Measurements from ENCODE around the gene DPAGT1.

DPAGT1 gene

DNA sequence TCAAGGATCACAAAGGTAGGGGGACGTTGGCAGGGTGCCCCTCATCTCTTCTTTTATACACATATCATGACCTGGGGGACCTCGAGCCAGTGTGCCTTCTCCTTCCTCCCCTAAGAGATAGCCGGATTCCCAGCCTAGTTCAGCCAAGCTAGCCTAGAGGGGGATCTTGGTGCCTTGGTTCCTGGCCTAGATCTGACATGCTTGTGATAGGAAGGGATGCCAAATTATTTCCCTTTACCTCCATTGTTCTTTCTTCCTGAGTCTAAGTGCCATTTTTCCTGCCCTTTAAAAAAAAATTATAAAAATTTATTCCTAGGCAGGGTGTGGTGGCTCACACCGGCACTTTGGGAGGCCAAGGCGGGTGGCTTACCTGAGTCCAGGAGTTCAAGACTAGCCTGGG lies 12.7 kb upstream of the DPAGT1 start:
- H3K27ac ChIP-seq, result peak overlapping the region; percentile 87
- peaks cover 36 to 49% of the 10 kb centered on the region in 2 experiments for H3K4me1 ChIP-seq (ENCODE audit: control insufficient read depth in 1 of 2, insufficient read depth in 1 of 2, low read depth in 1 of 2, low read length in 1 of 2)
- H3K9me3 ChIP-seq, result no peaks in the 10 kb centered on the region
- H3K36me3 ChIP-seq, result peaks cover 58% of the 10 kb centered on the region
- TF ChIP-seq, protein P1, sequence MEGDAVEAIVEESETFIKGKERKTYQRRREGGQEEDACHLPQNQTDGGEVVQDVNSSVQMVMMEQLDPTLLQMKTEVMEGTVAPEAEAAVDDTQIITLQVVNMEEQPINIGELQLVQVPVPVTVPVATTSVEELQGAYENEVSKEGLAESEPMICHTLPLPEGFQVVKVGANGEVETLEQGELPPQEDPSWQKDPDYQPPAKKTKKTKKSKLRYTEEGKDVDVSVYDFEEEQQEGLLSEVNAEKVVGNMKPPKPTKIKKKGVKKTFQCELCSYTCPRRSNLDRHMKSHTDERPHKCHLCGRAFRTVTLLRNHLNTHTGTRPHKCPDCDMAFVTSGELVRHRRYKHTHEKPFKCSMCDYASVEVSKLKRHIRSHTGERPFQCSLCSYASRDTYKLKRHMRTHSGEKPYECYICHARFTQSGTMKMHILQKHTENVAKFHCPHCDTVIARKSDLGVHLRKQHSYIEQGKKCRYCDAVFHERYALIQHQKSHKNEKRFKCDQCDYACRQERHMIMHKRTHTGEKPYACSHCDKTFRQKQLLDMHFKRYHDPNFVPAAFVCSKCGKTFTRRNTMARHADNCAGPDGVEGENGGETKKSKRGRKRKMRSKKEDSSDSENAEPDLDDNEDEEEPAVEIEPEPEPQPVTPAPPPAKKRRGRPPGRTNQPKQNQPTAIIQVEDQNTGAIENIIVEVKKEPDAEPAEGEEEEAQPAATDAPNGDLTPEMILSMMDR (IDR thresholded peaks at IDR 0.05), result no peak
- H3K4me3 ChIP-seq (ENCODE audit: low read depth in 1 of 2, low read length in 1 of 2), result no peak overlapping the region
- H3K27me3 ChIP-seq, result no peaks in the 10 kb centered on the region

DNA sequence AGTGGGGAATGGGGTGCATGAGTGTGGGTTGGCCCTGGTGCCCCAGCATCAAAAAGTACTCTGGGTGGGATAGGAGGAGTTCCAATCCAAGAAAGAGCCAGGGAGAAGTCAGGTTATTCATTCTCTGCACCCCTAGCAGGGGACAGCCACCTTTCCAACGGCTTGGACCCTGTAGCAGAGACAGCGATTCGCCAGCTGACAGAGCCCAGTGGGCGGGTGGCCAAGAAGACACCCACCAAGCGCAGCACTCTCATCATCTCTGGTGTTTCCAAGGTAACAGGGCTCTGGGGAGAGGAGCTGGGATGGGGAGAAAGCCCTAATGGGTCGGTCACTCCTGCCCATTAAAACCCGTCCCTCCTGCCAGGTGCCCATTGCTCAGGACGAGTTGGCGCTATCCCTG lies 12.1 kb upstream of the DPAGT1 start:
- H3K36me3 ChIP-seq, result peaks cover 58% of the 10 kb centered on the region
- peak overlapping the region; percentile 17 for H3K27ac ChIP-seq
- H3K9me3 ChIP-seq, result no peaks in the 10 kb centered on the region

DNA sequence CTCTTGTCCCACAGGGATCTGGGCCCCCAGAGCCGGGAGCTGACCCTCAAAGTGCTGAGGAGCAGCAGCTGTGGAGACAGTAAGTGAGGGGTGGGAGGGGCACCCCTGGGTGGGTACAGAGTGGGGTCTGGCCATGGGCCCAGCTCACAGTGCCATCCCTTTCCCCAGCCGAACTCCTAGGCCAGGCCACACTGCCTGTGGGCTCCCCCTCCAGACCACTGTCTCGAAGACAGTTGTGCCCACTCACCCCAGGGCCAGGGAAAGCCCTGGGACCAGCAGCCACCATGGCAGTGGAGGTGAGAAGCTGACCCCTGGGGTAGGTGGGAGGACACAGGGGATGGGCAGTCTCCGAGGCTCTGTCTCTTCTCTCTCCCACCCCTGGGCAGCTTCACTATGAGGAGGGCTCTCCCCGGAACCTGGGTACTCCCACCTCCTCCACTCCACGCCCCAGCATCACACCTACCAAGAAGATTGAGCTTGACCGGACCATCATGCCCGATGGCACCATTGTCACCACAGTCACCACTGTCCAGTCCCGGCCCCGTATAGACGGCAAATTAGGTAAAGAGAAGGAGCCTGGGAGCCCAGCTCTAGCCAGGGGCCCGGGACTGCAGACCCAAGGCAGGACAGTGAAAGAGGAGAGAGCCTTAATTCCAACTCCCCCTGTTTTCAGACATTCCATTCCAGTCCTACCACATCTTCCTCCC lies 10.8 kb upstream of the DPAGT1 start:
- Histone ChIP-seq H3K4me3 (ENCODE audit: low read depth in 1 of 2, low read length in 1 of 2) (no peak overlapping the region), H3K36me3 (peaks cover 58% of the 10 kb centered on the region), H3K27me3 (no peaks in the 10 kb centered on the region), H3K27ac (no peak overlapping the region), H3K4me1 (ENCODE audit: control insufficient read depth in 1 of 2, insufficient read depth in 1 of 2, low read depth in 1 of 2, low read length in 1 of 2) (peaks cover 49 to 63% of the 10 kb centered on the region in 2 experiments), H3K9me3 (no peaks in the 10 kb centered on the region)
- TF ChIP-seq, protein P1 (IDR thresholded peaks at IDR 0.05), result no peak

More for the DNA sequence above, 12.1 kb upstream of the DPAGT1 start:
- Histone ChIP-seq H3K27me3 (no peaks in the 10 kb centered on the region), H3K4me1 (ENCODE audit: control insufficient read depth in 1 of 2, insufficient read depth in 1 of 2, low read depth in 1 of 2, low read length in 1 of 2) (peaks cover 43 to 56% of the 10 kb centered on the region in 2 experiments), H3K4me3 (ENCODE audit: low read depth in 1 of 2, low read length in 1 of 2) (no peak overlapping the region)
- TF ChIP-seq, protein P1 (IDR thresholded peaks at IDR 0.05), result no peak

DNA sequence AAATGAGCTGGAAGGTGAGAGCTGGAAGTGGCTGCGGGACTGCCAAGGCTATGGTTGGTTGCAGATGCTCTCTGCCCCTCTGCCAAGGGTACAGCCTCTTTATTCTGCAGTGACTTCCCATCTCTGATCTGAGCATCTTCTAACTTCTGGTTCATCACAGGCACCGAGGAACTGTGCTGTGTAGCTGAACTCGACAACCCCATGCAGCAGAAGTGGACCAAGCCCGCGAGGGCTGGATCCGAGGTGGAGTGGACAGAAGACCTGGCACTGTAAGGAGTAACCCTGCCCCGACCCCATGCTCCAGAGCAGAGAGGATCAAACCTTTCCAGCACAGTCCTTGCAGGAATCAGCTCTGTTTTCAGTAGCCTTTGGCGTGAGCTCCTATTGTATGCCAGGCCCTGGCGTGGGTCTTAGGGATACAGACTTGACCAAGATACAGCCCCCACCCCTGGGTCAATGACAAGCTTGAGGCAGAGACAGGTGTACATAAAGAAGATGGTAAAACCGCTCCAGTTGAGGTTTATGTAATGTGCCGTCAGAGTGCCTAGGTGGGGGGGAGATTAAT lies 9.8 kb upstream of the DPAGT1 start:
- Histone ChIP-seq H3K27me3 (no peaks in the 10 kb centered on the region), H3K4me3 (ENCODE audit: low read depth in 1 of 2, low read length in 1 of 2) (no peak overlapping the region), H3K36me3 (peaks cover 52% of the 10 kb centered on the region), H3K9me3 (no peaks in the 10 kb centered on the region), H3K4me1 (ENCODE audit: control insufficient read depth in 1 of 2, insufficient read depth in 1 of 2, low read depth in 1 of 2, low read length in 1 of 2) (peaks cover 44 to 62% of the 10 kb centered on the region in 2 experiments), H3K27ac (peak overlapping the region; percentile 98)
- TF ChIP-seq, protein P1 (IDR thresholded peaks at IDR 0.05), result no peak

- peak overlapping the region; percentile 98 for H3K27ac ChIP-seq
- no peaks in the 10 kb centered on the region for H3K27me3 ChIP-seq
- TF ChIP-seq, protein P1 (IDR thresholded peaks at IDR 0.05), result no peak
- H3K4me1 ChIP-seq (ENCODE audit: control insufficient read depth in 1 of 2, insufficient read depth in 1 of 2, low read depth in 1 of 2, low read length in 1 of 2), result peaks cover 45 to 61% of the 10 kb centered on the region in 2 experiments
- no peak overlapping the region for H3K4me3 ChIP-seq (ENCODE audit: low read depth in 1 of 2, low read length in 1 of 2)
- H3K36me3 ChIP-seq, result peaks cover 46% of the 10 kb centered on the region
- no peaks in the 10 kb centered on the region for H3K9me3 ChIP-seq
These were observed 8.8 kb upstream of the DPAGT1 start for GRCh38 chr11:119110439-119110838.
